HTERT RPE-1 (cell line): ENCODE results near the gene PPM1H.

Source experiments
- in situ Hi-C: fragments of 300-500 bp; cut with MboI; formaldehyde crosslinking; loops from 4 replicates; pipeline ENCODE4 v1.14.3; 2020; ENCODE audit warnings: low sequenced_read_pairs

The PPM1H gene

GRCh38 chr12:62876938-62877548 is 57.9 kb downstream of the PPM1H start:
- in situ Hi-C loops: no loop called here

DNA sequence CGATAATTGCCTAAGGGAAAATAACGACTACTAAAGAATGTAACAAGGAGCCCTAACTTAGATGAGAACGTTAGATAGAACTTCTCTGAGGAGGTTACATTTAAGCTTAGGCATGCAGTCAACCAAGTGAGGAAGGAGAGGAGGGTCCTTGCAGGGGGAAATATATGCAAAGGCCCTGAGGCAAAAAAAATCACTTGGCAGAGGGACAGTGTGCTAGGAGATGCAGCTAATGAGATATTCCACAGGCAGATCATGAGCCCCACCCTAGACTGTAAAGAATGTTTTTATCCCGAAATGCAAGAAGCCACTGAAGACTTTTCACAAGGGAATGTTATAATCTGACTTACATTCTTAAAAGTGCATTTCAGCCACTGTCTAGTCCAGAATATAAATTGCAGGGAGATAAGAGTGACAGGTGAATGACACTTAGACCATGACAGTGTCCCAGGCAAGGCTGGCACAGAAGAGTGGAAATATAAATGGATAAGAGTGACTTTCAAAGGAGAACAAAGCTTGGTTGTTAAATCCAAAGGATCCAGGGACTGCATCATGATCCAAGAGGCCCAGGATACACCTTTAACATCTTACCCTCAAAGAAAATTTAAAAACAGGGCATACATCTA is 61.0 kb downstream of the PPM1H start:
- in situ Hi-C loops: no loop called here

GRCh38 chr12:62873116-62873825 is 61.7 kb downstream of the PPM1H start:
- in situ Hi-C loops: no loop called here

GRCh38 chr12:62868820-62869219 is 66.1 kb downstream of the PPM1H start:
- in situ Hi-C loops: no loop called here

DNA sequence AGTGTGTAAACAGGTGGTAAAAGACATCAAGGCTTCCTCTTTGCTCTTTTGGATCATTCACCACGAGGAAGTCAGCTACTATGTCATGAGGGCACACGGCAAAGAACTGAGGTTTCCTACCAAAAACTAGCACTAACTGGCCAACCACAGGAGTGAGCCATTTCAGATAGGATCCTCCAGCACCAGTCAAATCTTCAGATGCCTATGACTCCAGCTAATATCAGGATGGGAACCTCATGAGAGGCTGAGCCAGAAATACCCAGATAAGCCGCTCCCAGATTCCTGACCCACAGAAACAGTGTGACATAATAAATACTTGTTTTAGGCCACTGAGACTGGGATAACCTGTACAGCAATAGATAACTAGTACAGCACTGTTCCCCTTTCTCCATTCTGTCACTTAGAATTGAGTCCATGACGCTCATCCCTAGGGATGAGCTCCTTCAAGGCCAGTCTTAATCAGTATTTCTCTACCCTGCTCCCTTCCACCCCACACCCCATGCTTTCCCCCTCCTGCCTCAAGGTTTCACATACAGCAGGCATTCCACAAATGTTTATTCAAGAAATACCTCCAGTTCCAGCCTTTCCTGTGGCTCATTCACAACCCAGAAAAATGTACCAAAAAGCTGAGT is 68.4 kb downstream of the PPM1H start:
- in situ Hi-C loops: no loop called here

GRCh38 chr12:62865937-62866336 is 69.0 kb downstream of the PPM1H start:
- in situ Hi-C loops: no loop called here

DNA sequence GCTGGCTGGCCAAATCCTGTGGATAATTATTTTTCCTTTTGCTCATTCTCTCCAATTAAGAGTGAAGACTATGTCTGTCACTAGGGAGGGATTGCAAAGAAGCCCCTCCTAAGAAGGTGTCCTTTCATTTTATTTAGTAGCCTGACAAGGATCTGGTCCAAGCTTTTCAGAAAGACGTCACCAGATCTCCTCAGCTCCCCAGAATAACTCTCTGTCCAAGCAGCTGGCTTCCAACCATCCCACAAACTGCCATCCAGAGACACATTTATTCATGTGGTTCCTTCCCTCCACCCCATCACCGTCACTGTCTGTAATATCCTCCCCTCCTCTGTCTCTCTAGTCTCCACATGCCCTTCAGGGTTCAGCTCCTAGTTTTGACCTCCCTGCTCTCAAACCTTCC is 69.9 kb downstream of the PPM1H start:
- in situ Hi-C loops: no loop called here

DNA sequence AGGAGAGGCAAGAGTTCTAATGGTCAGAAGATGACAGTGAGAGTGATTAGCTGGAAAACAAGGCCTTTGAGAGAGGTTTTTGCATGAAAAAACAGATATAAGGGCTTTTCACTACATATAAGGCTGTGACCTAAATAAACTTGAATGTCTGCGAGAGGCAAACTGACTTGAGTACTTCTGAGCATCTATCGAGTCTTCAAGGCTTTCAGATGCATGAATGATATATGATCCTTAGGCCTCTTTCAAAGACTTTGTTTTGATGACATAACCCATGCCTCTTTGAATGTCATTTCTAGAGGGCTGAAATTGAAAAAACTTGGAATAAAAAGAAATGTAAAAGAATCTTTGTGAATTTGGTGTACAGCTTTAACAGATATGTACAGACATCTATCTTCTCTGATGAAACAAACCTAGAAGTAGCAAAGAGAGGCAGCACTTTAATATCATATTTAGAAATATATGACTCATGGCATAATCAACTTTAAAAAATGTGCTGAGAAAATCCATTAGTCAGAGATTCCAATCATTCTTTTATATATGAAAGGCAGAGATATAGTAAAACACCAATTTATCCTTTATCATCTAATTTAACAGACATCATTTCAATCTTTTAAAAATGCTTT is 72.6 kb downstream of the PPM1H start:
- in situ Hi-C loops: no loop called here

DNA sequence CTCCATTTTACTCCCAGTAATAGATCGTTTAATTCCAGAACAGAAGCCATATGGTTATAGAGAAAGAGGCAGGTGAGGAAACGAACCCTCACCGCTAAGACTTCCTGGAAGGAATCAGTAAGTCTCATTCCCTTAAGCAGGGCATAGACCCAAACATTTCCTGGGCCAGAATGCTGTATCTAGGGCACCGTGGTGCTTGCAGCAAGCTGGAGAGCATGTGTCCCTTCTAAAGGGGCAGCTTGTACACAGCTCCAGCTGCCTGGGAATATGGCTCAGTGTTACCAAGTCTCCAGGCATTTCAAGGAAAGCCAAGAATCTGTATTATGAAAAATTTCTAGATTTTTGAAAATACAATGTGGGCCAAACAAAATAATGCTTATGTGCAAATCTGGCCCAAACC is 73.4 kb downstream of the PPM1H start:
- in situ Hi-C loops: no loop called here

DNA sequence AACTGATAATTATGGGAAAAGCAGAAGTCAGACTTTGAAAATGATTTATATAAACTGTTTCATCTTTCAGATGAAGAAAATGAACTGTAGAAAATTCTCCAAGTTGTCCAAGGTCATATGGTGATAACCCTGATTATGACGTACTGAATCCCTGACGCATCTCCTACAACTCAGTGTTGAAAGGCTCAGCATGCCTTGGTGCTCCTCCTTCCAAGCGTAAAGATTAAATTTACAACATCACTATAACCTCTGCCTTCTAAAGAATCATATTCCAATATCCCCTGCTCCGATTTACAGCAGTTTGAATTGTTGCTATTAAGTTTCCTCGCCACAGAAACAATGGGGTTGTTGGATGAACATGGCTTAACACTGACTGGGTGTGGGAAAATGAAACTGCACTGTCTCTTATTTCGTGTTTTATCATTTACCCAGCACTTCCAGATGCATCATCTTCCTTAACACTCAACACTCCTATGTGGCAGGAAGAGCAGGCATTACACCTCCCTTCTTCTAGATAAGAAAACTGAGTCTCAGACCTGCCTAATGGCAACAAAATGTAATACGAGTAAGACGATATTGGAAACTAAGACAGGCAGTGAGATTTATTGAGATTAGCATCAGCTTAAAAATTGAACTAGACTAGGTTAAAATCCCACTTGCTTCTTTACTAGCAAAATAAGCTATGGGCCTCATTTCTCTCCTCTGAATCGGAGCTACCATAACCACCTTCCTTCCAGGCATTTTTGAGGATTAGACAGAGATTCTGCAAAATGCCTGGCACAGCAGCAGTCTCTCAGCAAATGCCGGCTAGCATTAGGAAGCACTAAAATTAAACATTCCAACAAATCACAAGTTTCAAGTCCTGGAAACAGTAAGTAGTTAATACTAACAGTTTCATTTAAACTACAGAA is 74.2 kb downstream of the PPM1H start:
- in situ Hi-C loops: no loop called here

GRCh38 chr12:62860020-62860419 is 74.9 kb downstream of the PPM1H start:
- in situ Hi-C loops: no loop called here

GRCh38 chr12:62859321-62859737 is 75.6 kb downstream of the PPM1H start:
- in situ Hi-C loops: no loop called here

DNA sequence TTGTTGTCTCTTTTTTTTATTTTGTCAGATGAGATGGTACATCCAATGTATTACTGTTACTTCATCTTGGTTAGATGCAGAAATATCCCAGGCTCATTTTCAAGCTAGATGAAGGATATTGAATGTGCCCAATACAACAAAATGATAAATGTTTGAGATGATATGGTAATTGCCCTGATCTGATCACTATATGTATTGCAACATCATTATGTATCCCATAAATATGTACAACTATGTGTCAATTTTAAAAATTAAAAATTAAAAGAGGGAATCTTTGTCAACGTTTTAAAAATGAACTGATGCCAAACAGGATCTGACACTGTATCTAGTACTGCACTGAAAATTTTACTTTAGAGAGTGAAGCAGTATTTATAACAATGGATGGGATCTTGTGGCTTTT is 78.5 kb downstream of the PPM1H start:
- in situ Hi-C loops: no loop called here

DNA sequence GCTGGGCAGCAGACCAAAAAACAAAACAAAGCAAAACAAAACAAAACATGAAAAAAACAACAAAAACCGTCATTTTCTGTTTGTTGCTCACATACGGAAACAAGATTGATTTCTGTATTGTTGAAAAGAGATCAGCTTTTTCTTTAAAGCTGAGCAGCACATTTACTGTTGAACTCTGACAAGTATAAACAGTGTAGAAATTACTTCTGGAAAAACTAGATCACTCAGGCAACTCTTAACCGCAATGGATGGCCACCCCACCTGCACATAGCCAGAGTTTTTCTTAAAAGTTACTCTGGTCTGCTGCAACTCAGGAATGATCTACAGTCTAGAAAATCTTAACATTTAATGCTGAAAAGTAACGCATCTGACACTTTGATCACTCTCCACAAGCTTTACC is 80.9 kb downstream of the PPM1H start:
- in situ Hi-C loops: no loop called here

DNA sequence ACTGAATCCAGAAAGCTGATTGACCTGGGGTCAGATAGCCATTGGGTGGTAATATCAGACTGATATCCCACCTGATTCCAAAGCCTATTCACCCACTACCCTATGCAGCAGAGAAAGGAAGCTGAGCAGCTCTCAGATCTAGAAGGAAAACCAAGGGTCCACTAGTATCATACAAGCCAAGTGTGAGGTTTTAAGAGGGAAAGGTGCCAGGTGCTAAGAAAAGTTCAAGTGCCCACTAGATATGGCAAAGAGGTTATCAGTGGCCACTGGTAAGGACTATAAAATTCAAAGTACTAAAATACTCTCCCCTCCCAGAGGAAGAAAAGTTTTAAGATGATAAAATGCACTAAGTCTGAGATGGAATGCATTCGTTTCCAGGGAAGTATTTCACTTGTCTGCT is 85.6 kb downstream of the PPM1H start:
- in situ Hi-C loops: no loop called here

DNA sequence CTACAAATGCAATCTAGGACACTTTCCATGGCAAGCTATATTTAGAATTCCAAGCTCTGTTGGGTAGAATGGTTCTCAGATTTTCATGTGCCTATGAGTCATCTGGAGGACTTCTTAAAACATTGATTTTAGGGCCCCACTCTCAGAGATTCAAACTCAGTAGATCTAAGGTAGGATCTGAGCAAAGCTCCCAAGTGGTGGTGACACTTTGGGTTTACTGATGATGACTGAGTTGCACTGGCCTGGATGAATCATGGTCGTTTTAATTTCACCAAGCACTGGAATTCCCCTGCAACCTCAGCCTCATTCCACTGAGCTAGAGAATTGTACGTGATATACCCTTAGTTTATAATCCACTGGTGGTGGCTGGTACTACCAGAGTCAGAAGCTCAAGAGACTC is 86.5 kb downstream of the PPM1H start:
- in situ Hi-C loops: no loop called here

- in situ Hi-C loops: no loop called here
Measured at GRCh38 chr12:62847709-62848108, 87.2 kb downstream of the PPM1H start.

GRCh38 chr12:62846491-62846890 is 88.5 kb downstream of the PPM1H start:
- in situ Hi-C loops: no loop called here

DNA sequence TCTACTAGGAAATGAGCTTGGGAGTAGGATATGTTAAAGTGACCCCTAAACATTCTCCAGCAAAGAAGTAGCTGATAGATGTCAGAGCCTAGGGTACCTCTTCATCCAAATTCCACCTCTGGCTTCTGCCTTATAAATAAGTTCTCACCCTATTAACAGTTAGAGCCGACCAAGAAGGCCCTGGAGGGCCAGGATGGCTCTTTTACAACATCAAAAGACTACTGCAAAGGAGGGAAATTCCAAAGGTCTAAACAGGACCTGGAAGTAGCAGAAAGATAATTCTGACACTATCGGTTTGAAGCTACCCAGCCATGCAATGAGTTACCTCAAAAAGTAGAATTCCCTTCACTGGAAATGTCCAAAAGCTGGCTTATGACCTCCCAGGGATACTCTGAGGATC is 90.0 kb downstream of the PPM1H start:
- in situ Hi-C loops: no loop called here

- in situ Hi-C loops: no loop called here
Measured at GRCh38 chr12:62843716-62844115, 91.2 kb downstream of the PPM1H start.
